Stimulated activated naive CD8-positive, alpha-beta T cell treated with anti-CD3 and anti-CD28 coated beads, Interleukin-15, Interleukin-2, amounts not matched to agents 100 ng/mL and 50 ng/mL, for 24 hours (primary cell): Measurements from ENCODE around the gene TMEM87A.
"Not testable (repeated sequence)": the region's sequence is repeated elsewhere in the genome, so short reads cannot be mapped to it uniquely, and the experiment has no call there.

Source experiments
- H3K27ac Mint-ChIP-seq: one replicate; pipeline ENCODE4 v1.8.0; 2021; ENCODE audit warnings: mild to moderate bottlenecking, mixed read lengths
- H3K27me3 Mint-ChIP-seq: one replicate; pipeline ENCODE4 v1.8.0; 2021; ENCODE audit warnings: mixed read lengths
- H3K36me3 Mint-ChIP-seq: one replicate; pipeline ENCODE4 v1.8.0; 2021; ENCODE audit warnings: low read depth, mixed read lengths
- H3K4me1 Mint-ChIP-seq: one replicate; pipeline ENCODE4 v1.8.0; 2021; ENCODE audit warnings: low read depth, mixed read lengths
- H3K4me3 Mint-ChIP-seq: one replicate; pipeline ENCODE4 v1.8.0; 2021; ENCODE audit warnings: mild to moderate bottlenecking, mixed read lengths
- H3K9me3 Mint-ChIP-seq: one replicate; pipeline ENCODE4 v1.8.0; 2021; ENCODE audit warnings: mixed read lengths

TMEM87A gene, protein sequence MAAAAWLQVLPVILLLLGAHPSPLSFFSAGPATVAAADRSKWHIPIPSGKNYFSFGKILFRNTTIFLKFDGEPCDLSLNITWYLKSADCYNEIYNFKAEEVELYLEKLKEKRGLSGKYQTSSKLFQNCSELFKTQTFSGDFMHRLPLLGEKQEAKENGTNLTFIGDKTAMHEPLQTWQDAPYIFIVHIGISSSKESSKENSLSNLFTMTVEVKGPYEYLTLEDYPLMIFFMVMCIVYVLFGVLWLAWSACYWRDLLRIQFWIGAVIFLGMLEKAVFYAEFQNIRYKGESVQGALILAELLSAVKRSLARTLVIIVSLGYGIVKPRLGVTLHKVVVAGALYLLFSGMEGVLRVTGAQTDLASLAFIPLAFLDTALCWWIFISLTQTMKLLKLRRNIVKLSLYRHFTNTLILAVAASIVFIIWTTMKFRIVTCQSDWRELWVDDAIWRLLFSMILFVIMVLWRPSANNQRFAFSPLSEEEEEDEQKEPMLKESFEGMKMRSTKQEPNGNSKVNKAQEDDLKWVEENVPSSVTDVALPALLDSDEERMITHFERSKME

DNA sequence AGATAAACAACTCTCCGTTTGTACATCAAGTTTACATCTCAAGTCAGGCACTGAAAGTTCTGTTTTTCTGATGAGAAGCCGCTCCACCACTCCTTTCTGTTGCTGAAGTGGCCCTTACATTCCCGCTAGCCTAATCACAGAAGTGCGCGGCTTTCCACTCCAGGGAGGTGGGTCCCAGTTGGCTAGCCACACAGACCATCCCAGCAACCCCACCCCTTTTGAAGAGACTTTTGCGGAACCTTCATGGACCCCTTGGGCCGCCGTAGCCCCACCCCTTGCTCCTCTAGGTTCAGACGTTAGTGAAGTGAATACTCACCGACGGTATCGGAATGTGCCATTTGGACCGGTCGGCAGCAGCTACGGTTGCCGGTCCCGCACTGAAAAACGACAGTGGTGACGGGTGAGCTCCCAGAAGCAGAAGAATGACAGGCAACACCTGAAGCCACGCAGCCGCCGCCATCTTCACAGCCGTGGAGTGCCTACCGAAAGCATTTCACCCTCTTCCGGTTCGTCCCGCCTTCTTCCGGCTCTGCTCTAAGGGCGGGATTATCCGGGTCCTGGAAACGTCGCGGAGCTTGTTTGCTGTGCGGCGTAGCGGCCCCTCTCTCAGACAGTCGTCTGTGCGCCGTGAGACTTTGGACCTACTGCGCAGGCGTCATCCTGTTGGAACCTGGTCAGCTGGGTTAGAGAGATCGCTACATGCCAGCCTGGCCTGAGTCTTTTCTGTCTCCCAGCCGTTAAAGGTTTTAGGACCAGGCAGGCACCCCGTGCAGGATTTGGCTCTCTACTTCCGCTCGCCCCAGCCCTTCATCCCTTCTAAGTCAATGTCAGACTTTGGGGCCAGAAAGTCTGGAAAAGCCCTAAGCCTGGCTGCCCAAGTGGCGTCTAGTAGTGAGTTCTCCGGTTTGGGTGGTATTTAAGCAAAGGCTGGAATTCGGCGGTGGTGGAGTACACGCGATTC, at the start of gene TMEM87A, which contains the start of gene GANC:
TMEM87A (minus strand) TSS at position 495 of the 961 bp plus-strand sequence; CDS start at position 460, 35 bp downstream.
GANC (plus strand) TSS at position 263 of the 961 bp plus-strand sequence. CDS start 1,281 bp downstream, outside the sequence.
- no peaks in the 10 kb centered on the region for H3K9me3 Mint-ChIP-seq
- H3K4me1 Mint-ChIP-seq, result peaks cover 49% of the 10 kb centered on the region
- H3K27me3 Mint-ChIP-seq, result no peaks in the 10 kb centered on the region
- H3K4me3 Mint-ChIP-seq, result peak within 1 kb of the TSS; percentile 99
- H3K27ac Mint-ChIP-seq, result peak within 1 kb of the TSS; percentile 99
- H3K36me3 Mint-ChIP-seq, result peaks cover 20% of the 10 kb centered on the region

DNA sequence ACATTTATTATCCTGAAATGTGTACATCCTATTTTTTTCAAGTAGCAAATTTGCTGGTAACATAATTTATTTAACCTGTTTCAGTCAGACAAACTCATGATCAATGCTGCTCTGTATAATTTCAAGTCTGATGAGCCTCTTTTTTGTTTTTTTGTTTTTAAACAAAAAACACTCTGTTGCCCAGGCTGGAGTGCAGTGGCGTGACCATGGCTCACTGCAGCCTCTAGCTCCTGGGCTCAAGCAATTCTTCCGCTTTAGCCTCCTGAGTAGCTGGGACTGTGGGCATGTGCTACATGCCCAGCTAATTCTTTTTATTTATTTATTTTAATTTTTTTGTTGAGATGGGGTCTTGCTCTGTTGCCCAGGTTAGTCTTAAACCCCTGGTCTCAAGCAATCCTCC, 46.0 kb upstream of the TMEM87A start:
- no peaks in the 10 kb centered on the region for H3K27me3 Mint-ChIP-seq
- H3K4me1 Mint-ChIP-seq, result peaks cover 3% of the 10 kb centered on the region
- peaks cover 28% of the 10 kb centered on the region for H3K36me3 Mint-ChIP-seq
- H3K27ac Mint-ChIP-seq, result no peak overlapping the region
- no peaks in the 10 kb centered on the region for H3K9me3 Mint-ChIP-seq
- H3K4me3 Mint-ChIP-seq, result no peak overlapping the region

DNA sequence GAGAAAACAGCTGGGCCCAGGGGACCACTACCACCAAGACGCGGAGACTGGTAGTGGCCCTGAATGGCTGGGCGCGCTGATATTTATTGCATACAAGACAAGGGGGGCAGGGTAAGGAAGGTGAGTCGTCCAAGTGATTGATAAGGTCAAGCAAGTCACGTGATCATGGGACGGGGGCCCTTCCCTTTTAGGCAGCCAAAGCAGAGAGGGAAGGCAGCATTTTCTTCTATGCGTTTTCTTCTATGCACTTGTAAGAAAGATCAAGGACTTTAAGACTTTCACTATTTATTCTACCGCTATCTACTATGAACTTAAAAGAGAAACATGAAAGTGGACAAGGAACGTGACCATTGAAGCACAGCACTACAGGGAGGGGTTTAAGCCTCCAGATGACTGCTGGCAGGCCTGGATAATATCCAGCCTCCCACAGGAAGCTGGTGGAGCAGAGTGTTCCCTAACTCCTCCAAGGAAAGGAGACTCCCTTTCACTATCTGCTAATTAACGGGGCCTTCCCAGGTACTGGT, 43.1 kb upstream of the TMEM87A start:
- H3K36me3 Mint-ChIP-seq, result peaks cover 22% of the 10 kb centered on the region
- H3K27me3 Mint-ChIP-seq, H3K27ac Mint-ChIP-seq: not testable (repeated sequence)

DNA sequence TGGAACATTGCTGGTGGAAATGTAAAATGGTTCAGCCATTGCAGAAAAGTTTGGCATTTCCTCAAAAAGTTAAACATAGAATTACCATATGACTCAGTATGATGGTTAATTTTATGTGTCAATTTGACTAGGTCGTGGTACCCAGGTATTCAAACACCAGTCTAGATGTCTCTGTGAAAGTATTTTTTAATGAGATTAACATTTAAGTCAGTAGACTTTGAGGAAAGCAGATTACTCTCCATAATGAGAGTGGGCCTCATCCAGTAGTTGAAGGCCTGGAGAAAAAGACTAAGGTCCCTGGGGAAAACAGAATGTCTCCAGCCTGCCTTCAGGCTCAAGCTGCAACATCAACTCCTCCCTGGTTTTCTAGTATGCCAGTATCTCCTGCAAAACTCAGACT, 42.3 kb upstream of the TMEM87A start:
- Mint-ChIP-seq H3K27me3 (no peaks in the 10 kb centered on the region), H3K36me3 (peaks cover 27% of the 10 kb centered on the region), H3K9me3 (no peaks in the 10 kb centered on the region), H3K4me3 (no peak overlapping the region), H3K4me1 (peaks cover 3% of the 10 kb centered on the region), H3K27ac (no peak overlapping the region)

More for the DNA sequence above, 43.1 kb upstream of the TMEM87A start:
- H3K4me1 Mint-ChIP-seq, H3K4me3 Mint-ChIP-seq, H3K9me3 Mint-ChIP-seq: not testable (repeated sequence)

DNA sequence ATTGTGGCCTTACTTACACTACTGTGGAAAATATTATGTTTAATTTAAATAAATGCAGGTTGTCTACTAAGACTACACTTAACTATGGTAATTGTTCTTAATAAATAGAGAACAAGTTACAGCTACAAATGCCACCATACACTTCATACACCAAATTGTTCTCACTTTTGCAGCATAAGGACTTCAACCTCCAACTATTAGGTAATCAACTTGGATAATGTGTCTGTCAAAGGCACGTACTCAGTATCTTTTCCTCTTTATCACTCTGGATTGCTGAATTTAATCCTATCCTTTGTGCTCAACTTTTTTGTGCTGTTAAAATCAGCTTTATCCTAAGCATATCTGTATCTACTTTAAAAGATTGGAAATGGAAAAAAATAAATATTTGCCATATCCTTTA, 41.6 kb upstream of the TMEM87A start:
- peaks cover 3% of the 10 kb centered on the region for H3K4me1 Mint-ChIP-seq
- peaks cover 34% of the 10 kb centered on the region for H3K36me3 Mint-ChIP-seq
- no peak overlapping the region for H3K4me3 Mint-ChIP-seq
- H3K27ac Mint-ChIP-seq, result no peak overlapping the region
- no peaks in the 10 kb centered on the region for H3K9me3 Mint-ChIP-seq
- no peaks in the 10 kb centered on the region for H3K27me3 Mint-ChIP-seq

DNA sequence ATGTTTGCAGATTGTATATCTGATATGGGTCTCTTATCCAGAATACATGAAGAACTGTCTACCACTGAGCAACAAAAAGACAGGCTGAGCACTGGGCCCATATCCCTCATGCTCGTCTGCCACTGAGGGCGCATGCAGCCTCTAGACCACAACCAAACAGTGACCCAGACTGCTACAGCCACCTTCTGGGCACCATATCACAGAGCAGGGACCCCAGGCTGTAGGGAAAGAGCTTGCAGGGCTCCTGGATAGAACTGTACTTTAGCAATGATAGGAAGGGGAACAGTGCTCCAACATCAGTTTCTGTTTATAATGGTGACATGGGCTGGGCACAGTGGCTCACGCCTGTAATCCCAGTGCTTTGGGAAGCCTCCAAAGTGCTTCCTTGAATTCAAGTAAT, 40.2 kb upstream of the TMEM87A start:
- no peak overlapping the region for H3K27ac Mint-ChIP-seq
- peaks cover 36% of the 10 kb centered on the region for H3K36me3 Mint-ChIP-seq
- peaks cover 3% of the 10 kb centered on the region for H3K4me1 Mint-ChIP-seq
- no peaks in the 10 kb centered on the region for H3K9me3 Mint-ChIP-seq
- no peaks in the 10 kb centered on the region for H3K27me3 Mint-ChIP-seq
- H3K4me3 Mint-ChIP-seq, result no peak overlapping the region

DNA sequence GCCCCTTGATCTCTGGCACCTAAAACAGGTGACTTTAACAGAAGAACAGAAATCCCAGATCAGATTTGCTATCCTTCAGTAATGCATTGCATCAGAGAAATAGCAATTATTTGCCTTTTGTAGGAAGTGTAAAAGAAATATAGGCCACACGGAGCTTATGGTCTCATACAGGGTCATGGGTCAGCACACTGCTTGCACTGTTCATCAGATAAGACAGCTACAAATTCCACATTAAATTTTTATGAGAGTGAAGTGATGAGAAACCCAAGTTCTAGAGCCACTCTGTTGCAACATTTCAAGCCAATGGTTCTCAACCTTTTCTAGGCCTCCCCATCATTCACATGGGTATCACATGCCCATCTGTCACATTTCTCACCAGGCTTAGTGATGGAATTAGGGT, 33.4 kb upstream of the TMEM87A start:
- Mint-ChIP-seq H3K36me3 (peaks cover 40% of the 10 kb centered on the region), H3K9me3 (peaks cover 10% of the 10 kb centered on the region), H3K27ac (no peak overlapping the region)

DNA sequence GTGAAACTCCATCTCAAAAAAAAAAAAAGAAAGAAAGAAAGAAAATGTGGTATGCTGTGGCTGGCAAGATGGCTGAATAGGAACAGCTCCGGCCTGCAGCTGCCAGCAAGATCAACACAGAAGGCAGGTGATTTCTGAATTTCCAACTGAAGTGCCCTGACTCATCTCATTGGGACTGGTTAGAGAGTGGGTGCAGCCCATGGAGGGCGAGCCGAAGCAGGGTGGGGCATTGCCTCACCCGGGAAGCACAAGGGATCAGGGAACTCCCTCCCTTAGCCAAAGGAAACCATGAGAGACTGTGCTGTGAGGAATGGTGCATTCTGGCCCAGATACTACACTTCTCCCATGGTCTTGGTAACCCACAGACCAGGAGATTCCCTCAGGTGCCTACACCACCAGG, 27.8 kb upstream of the TMEM87A start:
- peaks cover 37% of the 10 kb centered on the region for H3K36me3 Mint-ChIP-seq
- H3K9me3 Mint-ChIP-seq, result peaks cover 10% of the 10 kb centered on the region
- not testable (repeated sequence) for H3K4me1 Mint-ChIP-seq, H3K27me3 Mint-ChIP-seq, H3K4me3 Mint-ChIP-seq, H3K27ac Mint-ChIP-seq

More for the DNA sequence above, 33.4 kb upstream of the TMEM87A start:
- no peak overlapping the region for H3K4me3 Mint-ChIP-seq
- no peaks in the 10 kb centered on the region for H3K4me1 Mint-ChIP-seq
- no peaks in the 10 kb centered on the region for H3K27me3 Mint-ChIP-seq

DNA sequence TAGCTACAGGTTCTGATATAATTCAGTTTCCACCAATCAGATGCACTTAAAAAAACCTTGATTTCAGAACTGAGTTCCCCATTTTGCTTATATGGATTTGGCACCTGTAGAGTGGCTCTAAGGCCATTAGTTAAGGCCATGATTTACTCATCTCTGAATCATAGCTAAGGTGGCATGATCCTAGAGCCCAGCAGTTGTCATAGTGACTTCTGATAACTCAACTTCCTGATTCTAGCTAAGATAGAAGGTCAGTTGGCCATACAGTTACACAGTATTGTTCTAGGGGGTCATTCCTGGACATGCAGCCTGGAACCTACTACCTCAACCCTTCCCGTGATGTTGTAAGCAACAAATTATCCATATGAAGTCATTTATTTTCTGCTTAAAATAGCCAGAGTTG, 15.9 kb upstream of the TMEM87A start:
- Mint-ChIP-seq H3K4me3 (no peak overlapping the region), H3K27me3 (no peaks in the 10 kb centered on the region), H3K27ac (no peak overlapping the region), H3K4me1 (no peaks in the 10 kb centered on the region), H3K36me3 (peaks cover 22% of the 10 kb centered on the region), H3K9me3 (no peaks in the 10 kb centered on the region)

DNA sequence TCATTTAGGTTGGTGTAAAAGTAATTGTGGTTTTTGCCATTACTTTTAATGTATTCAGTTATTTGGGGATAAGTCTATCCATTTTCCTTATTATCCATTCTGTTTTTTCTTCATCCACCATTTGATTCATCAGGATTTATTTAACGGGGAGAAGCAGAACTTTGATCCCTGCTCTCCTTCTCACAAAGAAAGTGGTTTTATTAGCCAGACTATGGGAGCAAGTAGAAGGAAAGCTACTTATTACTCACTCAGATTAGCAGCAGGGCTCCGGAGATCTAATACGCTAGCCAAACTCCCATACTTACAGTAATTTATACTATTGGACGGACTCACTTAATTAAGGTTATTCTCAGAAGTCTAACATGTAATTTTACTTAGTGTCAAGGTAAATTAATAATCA, 14.7 kb upstream of the TMEM87A start:
- H3K27ac Mint-ChIP-seq, result no peak overlapping the region
- H3K9me3 Mint-ChIP-seq, result no peaks in the 10 kb centered on the region
- no peaks in the 10 kb centered on the region for H3K4me1 Mint-ChIP-seq
- no peak overlapping the region for H3K4me3 Mint-ChIP-seq
- H3K36me3 Mint-ChIP-seq, result peaks cover 22% of the 10 kb centered on the region
- H3K27me3 Mint-ChIP-seq, result no peaks in the 10 kb centered on the region

DNA sequence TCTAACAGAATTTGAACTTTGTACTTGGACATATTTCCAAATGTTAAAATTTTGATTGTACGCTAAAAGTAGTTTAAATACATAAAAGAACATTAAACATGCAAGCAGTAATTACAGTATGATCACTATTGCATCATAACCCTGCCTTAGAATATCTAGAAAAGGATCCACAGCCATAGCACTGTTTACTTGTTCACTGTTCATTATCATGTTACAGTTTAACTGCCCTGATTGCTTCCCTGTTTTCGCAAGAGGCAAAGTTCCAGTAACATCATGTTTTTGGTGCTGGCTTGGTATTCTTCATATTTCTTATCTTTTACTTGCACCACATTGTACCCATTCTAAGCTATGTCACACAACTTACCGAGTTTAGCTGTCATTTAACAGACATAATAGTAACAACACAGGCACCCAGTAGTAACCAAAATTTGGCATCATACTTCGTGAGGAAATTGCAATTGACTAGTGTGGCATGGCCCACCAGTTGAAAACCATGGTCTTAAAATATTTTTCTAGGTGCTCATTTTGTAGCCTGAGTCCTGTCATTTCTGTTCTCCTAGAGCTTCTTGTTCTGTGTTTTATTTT, 13.3 kb upstream of the TMEM87A start:
- Mint-ChIP-seq H3K4me1 (no peaks in the 10 kb centered on the region), H3K27ac (no peak overlapping the region), H3K36me3 (peaks cover 16% of the 10 kb centered on the region), H3K9me3 (no peaks in the 10 kb centered on the region), H3K4me3 (no peak overlapping the region), H3K27me3 (no peaks in the 10 kb centered on the region)

DNA sequence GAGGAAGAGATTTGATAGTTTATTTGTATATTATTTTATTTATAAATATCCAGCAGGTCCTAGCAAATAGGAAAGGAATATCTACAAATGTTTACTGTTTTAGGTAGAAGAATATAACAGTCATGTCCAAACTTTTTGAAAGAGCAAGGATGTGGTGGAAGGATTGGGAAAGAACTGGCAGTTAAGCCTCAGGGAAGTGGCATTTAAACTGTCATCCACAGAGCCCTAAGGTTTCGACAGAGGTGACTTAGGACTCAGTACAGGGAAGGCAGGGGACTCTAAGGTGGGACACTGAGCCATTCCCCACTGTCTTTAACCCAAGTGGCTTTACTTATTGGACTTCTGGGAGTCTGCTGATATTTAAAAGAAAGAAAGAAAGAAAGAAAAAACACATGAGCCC, 11.8 kb upstream of the TMEM87A start:
- no peaks in the 10 kb centered on the region for H3K27me3 Mint-ChIP-seq
- H3K9me3 Mint-ChIP-seq, result no peaks in the 10 kb centered on the region
- H3K36me3 Mint-ChIP-seq, result peaks cover 20% of the 10 kb centered on the region
- no peak overlapping the region for H3K27ac Mint-ChIP-seq
- H3K4me3 Mint-ChIP-seq, result no peak overlapping the region
- H3K4me1 Mint-ChIP-seq, result no peaks in the 10 kb centered on the region

DNA sequence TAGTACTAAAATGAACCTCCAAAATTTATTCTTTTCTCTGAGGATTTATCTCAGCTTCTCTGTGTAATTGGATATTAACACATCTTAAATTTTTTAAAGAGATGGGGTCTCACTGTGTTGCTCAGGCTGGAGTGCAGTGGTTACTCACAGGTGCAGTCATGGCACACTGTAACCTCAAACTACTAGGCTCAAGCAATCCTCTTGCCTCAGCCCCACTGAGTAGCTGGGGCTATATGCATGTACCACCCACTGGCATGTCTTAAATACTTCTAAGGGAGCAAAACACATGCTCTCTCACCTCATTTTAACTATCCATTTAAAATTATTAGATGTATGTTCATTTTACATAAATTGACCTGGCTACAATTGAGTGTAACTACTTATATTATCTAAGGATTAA, 11.3 kb upstream of the TMEM87A start:
- no peaks in the 10 kb centered on the region for H3K9me3 Mint-ChIP-seq
- no peaks in the 10 kb centered on the region for H3K4me1 Mint-ChIP-seq
- H3K4me3 Mint-ChIP-seq, result no peak overlapping the region
- no peak overlapping the region for H3K27ac Mint-ChIP-seq
- H3K36me3 Mint-ChIP-seq, result peaks cover 23% of the 10 kb centered on the region
- no peaks in the 10 kb centered on the region for H3K27me3 Mint-ChIP-seq

DNA sequence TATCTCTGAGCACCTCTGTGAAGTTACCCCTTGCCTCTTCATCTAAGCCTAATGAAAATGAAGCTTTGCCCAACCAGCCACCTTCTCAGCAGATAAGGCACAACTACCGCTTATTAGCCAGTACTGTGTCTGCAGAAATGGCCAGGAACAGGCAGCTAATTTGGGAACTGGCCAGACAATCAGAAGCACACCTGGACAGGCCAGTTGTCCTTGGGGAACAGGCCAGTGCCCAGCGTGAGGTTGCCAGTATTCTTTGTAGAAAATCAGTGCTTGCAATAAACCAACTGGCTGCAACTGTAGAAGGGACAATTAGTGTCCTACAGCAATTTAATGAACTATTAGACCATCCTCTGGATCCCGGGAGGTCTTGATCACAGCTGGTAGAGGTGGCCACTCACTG, 10.4 kb upstream of the TMEM87A start:
- H3K9me3 Mint-ChIP-seq, result no peaks in the 10 kb centered on the region
- H3K36me3 Mint-ChIP-seq, result peaks cover 25% of the 10 kb centered on the region

More for the DNA sequence above, 10.4 kb upstream of the TMEM87A start:
- Mint-ChIP-seq H3K27ac (no peak overlapping the region), H3K27me3 (no peaks in the 10 kb centered on the region), H3K4me3 (no peak overlapping the region), H3K4me1 (no peaks in the 10 kb centered on the region)
